Small intestine (tissue), 7 donors: ENCODE data around the gene RHBDL1. TPM values are rescaled to one million over a fixed set of nuclear protein-coding genes. Genes with fewer than 3 reads are reported as not detected.

Experiments used
- DNase-seq, 2 donors: peaks; one replicate each; pipeline versions ENCODE4 v3.0.0 to v3.0.0-alpha.2; 2013
- FAIRE-seq: peaks from 2 replicates; lab custom pipeline; 2012; peaks lifted over from hg19 to GRCh38; lab: Jason Lieb, UNC
- H3K27ac ChIP-seq, 3 donors: one replicate each; pipeline ENCODE4 v1.5.1; 2013; ENCODE audit warnings: low read length in 2 of 3, mild to moderate bottlenecking in 2 of 3, control low read depth in 1 of 3, inconsistent platforms in 1 of 3, low read depth in 1 of 3, moderate library complexity in 1 of 3
- H3K27me3 ChIP-seq, 3 donors: one replicate each; pipeline ENCODE4 v1.6.1; 2013; ENCODE audit warnings: low read length in 3 of 3, inconsistent platforms in 1 of 3; ENCODE audit not compliant: control insufficient read depth in 3 of 3, insufficient read depth in 3 of 3
- H3K36me3 ChIP-seq, 3 donors: one replicate each; pipeline ENCODE4 v1.6.1; 2013; ENCODE audit warnings: low read length in 3 of 3, inconsistent platforms in 1 of 3, low read depth in 1 of 3, mild to moderate bottlenecking in 1 of 3, moderate library complexity in 1 of 3; ENCODE audit not compliant: control insufficient read depth in 3 of 3, insufficient read depth in 2 of 3
- H3K4me1 ChIP-seq, 3 donors: one replicate each; pipeline ENCODE4 v1.6.1; 2013; ENCODE audit warnings: low read length in 2 of 3, inconsistent platforms in 1 of 3, low read depth in 1 of 3, mild to moderate bottlenecking in 1 of 3, moderate library complexity in 1 of 3; ENCODE audit not compliant: control insufficient read depth in 3 of 3, insufficient read depth in 2 of 3
- H3K4me3 ChIP-seq, 3 donors: one replicate each; pipeline ENCODE4 v1.5.1; 2013; ENCODE audit warnings: low read length in 3 of 3, control low read depth in 1 of 3, inconsistent platforms in 1 of 3, low read depth in 1 of 3, mild to moderate bottlenecking in 1 of 3, moderate library complexity in 1 of 3
- H3K9me3 ChIP-seq, 2 donors: one replicate each; pipeline ENCODE4 v1.6.1; 2013; ENCODE audit warnings: low read depth in 1 of 2, low read length in 1 of 2; ENCODE audit not compliant: control insufficient read depth in 2 of 2, insufficient read depth in 1 of 2
- WGBS, 3 donors: extraction: QIAGEN DNeasy Blood & Tissue Kit; methylation state at CpG; one replicate each; pipeline ENCODE4 v1.1.7; 2013; 5-methylcytosine and 5-hydroxymethylcytosine counted together
- polyA plus RNA-seq, 4 donors: library from polyadenylated mRNA; stranded (reverse) in 3 of 4; unstranded in 1 of 4; fragments of 200-250 nt in 3 of 4; fragments of 120-200 nt in 1 of 4; gene quantifications; one replicate each; pipeline versions ENCODE4 v1.2.1 to v1.2.3, GENCODE V29; 2013
- donor health status: healthy with polysubstance abuse.
- donor health status: control.
- donor health status: control.
- donor health status: Bipolar disorder and iron deficiency.
- donor health status: healthy.

RHBDL1 gene
- polyA plus RNA-seq, 4 donors, result 2.7 to 6.2 (median 4.7) TPM

GRCh38 chr16:721765-722540 lies 46.5 kb downstream of the RHBDL1 start:
- peak overlapping the region; percentile 42 to 78 (median 50) for H3K27ac ChIP-seq

GRCh38 chr16:722835-723633 lies 47.6 kb downstream of the RHBDL1 start:
- 86 to 90% (median 89%) methylated on average over 21 to 24 of the region's 24 CpGs for WGBS, 3 donors
- peaks cover 0 to 19% (median 10%) of the 10 kb centered on the region in 3 donors for H3K27me3 ChIP-seq
- no peak overlapping the region for H3K4me3 ChIP-seq
- peaks cover 3 to 8% of the 10 kb centered on the region in 2 donors for H3K9me3 ChIP-seq
- FAIRE-seq (no peak), DNase-seq (no peak)
- peaks cover 0 to 22% (median 0%) of the 10 kb centered on the region in 3 donors for H3K36me3 ChIP-seq
- H3K27ac ChIP-seq, result no peak overlapping the region
- peaks cover 6 to 39% (median 12%) of the 10 kb centered on the region in 3 donors for H3K4me1 ChIP-seq

More at GRCh38 chr16:721765-722540, 46.5 kb downstream of the RHBDL1 start:
- FAIRE-seq (no peak), DNase-seq (no peak)
- 82 to 89% (median 82%) methylated on average over 41 to 51 of the region's 51 CpGs for WGBS, 3 donors
- H3K36me3 ChIP-seq, result peaks cover 0 to 22% (median 0%) of the 10 kb centered on the region in 3 donors
- peaks cover 0 to 15% (median 8%) of the 10 kb centered on the region in 3 donors for H3K27me3 ChIP-seq
- H3K4me3 ChIP-seq, result peak overlapping the region in 1 of 3 donors; percentile 62
- H3K4me1 ChIP-seq, result peaks cover 6 to 31% (median 12%) of the 10 kb centered on the region in 3 donors
- peaks cover 3 to 8% of the 10 kb centered on the region in 2 donors for H3K9me3 ChIP-seq

- Histone ChIP-seq H3K36me3 (peaks cover 0 to 22% (median 0%) of the 10 kb centered on the region in 3 donors), H3K9me3 (peaks cover 3 to 8% of the 10 kb centered on the region in 2 donors), H3K4me3 (no peak overlapping the region), H3K27me3 (peaks cover 0 to 22% (median 10%) of the 10 kb centered on the region in 3 donors), H3K27ac (no peak overlapping the region), H3K4me1 (peaks cover 9 to 38% (median 12%) of the 10 kb centered on the region in 3 donors)
- no peak for DNase-seq
- WGBS, 3 donors, result 81 to 84% (median 84%) methylated on average over 9 of the region's 9 CpGs
- FAIRE-seq, result no peak
Measured at GRCh38 chr16:723695-724094, 48.2 kb downstream of the RHBDL1 start.

- FAIRE-seq, result no peak
- Histone ChIP-seq H3K4me3 (no peak overlapping the region), H3K27ac (no peak overlapping the region), H3K27me3 (peaks cover 0 to 22% (median 10%) of the 10 kb centered on the region in 3 donors), H3K9me3 (peaks cover 3 to 8% of the 10 kb centered on the region in 2 donors), H3K36me3 (peaks cover 0 to 23% (median 0%) of the 10 kb centered on the region in 3 donors), H3K4me1 (peaks cover 6 to 34% (median 9%) of the 10 kb centered on the region in 3 donors)
- WGBS, 3 donors, result 59 to 69% (median 60%) methylated on average over 29 of the region's 29 CpGs
- DNase-seq, result no peak
Measured at GRCh38 chr16:724188-725040, 48.9 kb downstream of the RHBDL1 start.

GRCh38 chr16:725041-725376 lies 49.5 kb downstream of the RHBDL1 start:
- DNase-seq, result no peak
- no peak overlapping the region for H3K27ac ChIP-seq
- H3K4me3 ChIP-seq, result no peak overlapping the region
- peaks cover 0 to 22% (median 10%) of the 10 kb centered on the region in 3 donors for H3K27me3 ChIP-seq
- no peak for FAIRE-seq
- H3K4me1 ChIP-seq, result peaks cover 4 to 28% (median 7%) of the 10 kb centered on the region in 3 donors
- 61 to 76% (median 63%) methylated on average over 4 to 7 of the region's 7 CpGs for WGBS, 3 donors
- peaks cover 3 to 8% of the 10 kb centered on the region in 2 donors for H3K9me3 ChIP-seq
- peaks cover 0 to 29% (median 0%) of the 10 kb centered on the region in 3 donors for H3K36me3 ChIP-seq

- Histone ChIP-seq H3K27me3 (peaks cover 0 to 22% (median 10%) of the 10 kb centered on the region in 3 donors), H3K4me1 (peaks cover 0 to 23% (median 4%) of the 10 kb centered on the region in 3 donors), H3K4me3 (no peak overlapping the region), H3K36me3 (peaks cover 0 to 35% (median 0%) of the 10 kb centered on the region in 3 donors), H3K9me3 (peaks cover 3 to 8% of the 10 kb centered on the region in 2 donors), H3K27ac (no peak overlapping the region)
- no peak for FAIRE-seq
- no peak for DNase-seq
- WGBS, 3 donors, result 14 to 65% (median 41%) methylated on average over 21 to 23 of the region's 23 CpGs
Measured at GRCh38 chr16:725463-726187, 50.2 kb downstream of the RHBDL1 start.

- Histone ChIP-seq H3K4me1 (peaks cover 0 to 23% (median 4%) of the 10 kb centered on the region in 3 donors), H3K27ac (no peak overlapping the region), H3K4me3 (no peak overlapping the region), H3K27me3 (peaks cover 0 to 22% (median 10%) of the 10 kb centered on the region in 3 donors), H3K36me3 (peaks cover 0 to 40% (median 0%) of the 10 kb centered on the region in 3 donors), H3K9me3 (peaks cover 3 to 8% of the 10 kb centered on the region in 2 donors)
- FAIRE-seq, result no peak
- 5 to 28% (median 15%) methylated on average over 6 to 9 of the region's 9 CpGs for WGBS, 3 donors
- DNase-seq, result no peak
Measured at GRCh38 chr16:726188-726437, 50.6 kb downstream of the RHBDL1 start.
